Gastroesophageal sphincter (tissue), 4 donors: ENCODE data around the gene OR56B1. TPM values are rescaled to one million over a fixed set of nuclear protein-coding genes. Genes with fewer than 3 reads are reported as not detected.

ENCODE experiments used
- ATAC-seq: fragments of 150-250 bp; one replicate; pipeline ENCODE4 v1.9.1; 2016; ENCODE audit warnings: mild to moderate bottlenecking, moderate library complexity
- H3K27ac ChIP-seq, 4 donors: fragments of 200-600 bp; sonication (generic) in 3 of 4; 1 replicate in 3 of 4; 2 replicates in 1 of 4; pipeline ENCODE4 v1.5.1; 2016 to 2019
- H3K27me3 ChIP-seq: fragments of 200-600 bp; sonication (generic); one replicate; pipeline ENCODE4 v1.5.1; 2019
- H3K36me3 ChIP-seq, 2 donors: fragments of 200-600 bp; sonication (generic); one replicate each; pipeline ENCODE4 v1.5.1; 2019; ENCODE audit warnings: control low read depth in 1 of 2
- H3K4me1 ChIP-seq, 3 donors: fragments of 200-600 bp; sonication (generic); 1 replicate in 2 of 3; 2 replicates in 1 of 3; pipeline ENCODE4 v1.5.1; 2016 to 2019; ENCODE audit warnings: control low read depth in 2 of 3
- H3K4me3 ChIP-seq, 2 donors: fragments of 200-600 bp; sonication (generic); one replicate each; pipeline ENCODE4 v1.5.1; 2019; ENCODE audit warnings: mild to moderate bottlenecking in 1 of 2, moderate library complexity in 1 of 2
- H3K9me3 ChIP-seq, 3 donors: fragments of 200-600 bp; sonication (generic); one replicate each; pipeline ENCODE4 v1.5.1; 2017 to 2019; ENCODE audit warnings: control low read depth in 2 of 3
- EP300 ChIP-seq: sonication (generic); formaldehyde crosslinking; IDR thresholded peaks from one replicate; pipeline ENCODE4 v1.6.1; 2017; ENCODE audit warnings: antibody characterized with exemption, mild to moderate bottlenecking
- POLR2A ChIP-seq, 2 donors: fragments of 450-650 bp; IDR thresholded peaks; one replicate each; pipeline ENCODE4 v1.6.1; 2017; ENCODE audit warnings: antibody characterized with exemption in 2 of 2, mild to moderate bottlenecking in 2 of 2, moderate library complexity in 1 of 2
- POLR2AphosphoS5 ChIP-seq: sonication (generic); formaldehyde crosslinking; IDR thresholded peaks from one replicate; pipeline ENCODE4 v1.6.1; 2017; ENCODE audit warnings: antibody characterized with exemption
- WGBS, 2 donors: methylation state at CpG; one replicate each; pipeline ENCODE4 v1.1.5; 2018; ENCODE audit warnings: low coverage in 1 of 2; 5-methylcytosine and 5-hydroxymethylcytosine counted together
- total RNA-seq, 4 donors: library from RNA; depleted of rRNA; stranded (reverse); fragments of >200 nt; gene quantifications; one replicate each; pipeline ENCODE4 v1.1.0, GENCODE V29; 2016
- TF ChIP-seq, protein P1 (sequence below), 4 experiments: fragments of 200-600 bp in 2 of 4; fragments of 450-650 bp in 2 of 4; sonication (generic) in 1 of 4; IDR thresholded peaks; one replicate each; pipeline ENCODE4 v1.5.1; 2017 to 2019; ENCODE audit warnings: antibody characterized with exemption in 4 of 4, mild to moderate bottlenecking in 2 of 4, moderate library complexity in 2 of 4

The OR56B1 gene
- total RNA-seq, 4 donors from 2014 or later = 0.13 to 0.19 TPM; not detected in 2

GRCh38 chr11:5749836-5750235 is 13.6 kb downstream of the OR56B1 start:
- TF ChIP-seq POLR2AphosphoS5 = no peak
- TF ChIP-seq EP300 = no peak
- no peak for TF ChIP-seq POLR2A (IDR thresholded peaks at IDR 0.05)
- TF ChIP-seq, protein P1, sequence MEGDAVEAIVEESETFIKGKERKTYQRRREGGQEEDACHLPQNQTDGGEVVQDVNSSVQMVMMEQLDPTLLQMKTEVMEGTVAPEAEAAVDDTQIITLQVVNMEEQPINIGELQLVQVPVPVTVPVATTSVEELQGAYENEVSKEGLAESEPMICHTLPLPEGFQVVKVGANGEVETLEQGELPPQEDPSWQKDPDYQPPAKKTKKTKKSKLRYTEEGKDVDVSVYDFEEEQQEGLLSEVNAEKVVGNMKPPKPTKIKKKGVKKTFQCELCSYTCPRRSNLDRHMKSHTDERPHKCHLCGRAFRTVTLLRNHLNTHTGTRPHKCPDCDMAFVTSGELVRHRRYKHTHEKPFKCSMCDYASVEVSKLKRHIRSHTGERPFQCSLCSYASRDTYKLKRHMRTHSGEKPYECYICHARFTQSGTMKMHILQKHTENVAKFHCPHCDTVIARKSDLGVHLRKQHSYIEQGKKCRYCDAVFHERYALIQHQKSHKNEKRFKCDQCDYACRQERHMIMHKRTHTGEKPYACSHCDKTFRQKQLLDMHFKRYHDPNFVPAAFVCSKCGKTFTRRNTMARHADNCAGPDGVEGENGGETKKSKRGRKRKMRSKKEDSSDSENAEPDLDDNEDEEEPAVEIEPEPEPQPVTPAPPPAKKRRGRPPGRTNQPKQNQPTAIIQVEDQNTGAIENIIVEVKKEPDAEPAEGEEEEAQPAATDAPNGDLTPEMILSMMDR (IDR thresholded peaks at IDR 0.05) = no peak
- no peaks in the 10 kb centered on the region for H3K27me3 ChIP-seq
- no peak overlapping the region for H3K4me3 ChIP-seq
- H3K4me1 ChIP-seq = no peaks in the 10 kb centered on the region
- H3K36me3 ChIP-seq = no peaks in the 10 kb centered on the region
- H3K9me3 ChIP-seq = no peaks in the 10 kb centered on the region
- no peak for ATAC-seq
- WGBS, 2 donors = 74 to 76% methylated on average over 3 of the region's 3 CpGs
- H3K27ac ChIP-seq = no peak overlapping the region

GRCh38 chr11:5753943-5754342 is 17.7 kb downstream of the OR56B1 start, which contains the start of gene OR52N4:
Gene OR52N4, plus strand, starts transcription at chr11:5754243. Its CDS starts 498 bp downstream, at chr11:5754741.
- TF ChIP-seq POLR2AphosphoS5 (no peak), EP300 (no peak), POLR2A (IDR thresholded peaks at IDR 0.05) (no peak)
- TF ChIP-seq, protein P1 (IDR thresholded peaks at IDR 0.05) = no peak
- Histone ChIP-seq H3K36me3 (no peaks in the 10 kb centered on the region), H3K9me3 (no peaks in the 10 kb centered on the region), H3K4me3 (no peak within 1 kb of the TSS), H3K27ac (no peak within 1 kb of the TSS), H3K4me1 (no peaks in the 10 kb centered on the region), H3K27me3 (no peaks in the 10 kb centered on the region)
- 83 to 86% methylated on average over 1 of the region's 1 CpG for WGBS, 2 donors
- no peak for ATAC-seq

DNA sequence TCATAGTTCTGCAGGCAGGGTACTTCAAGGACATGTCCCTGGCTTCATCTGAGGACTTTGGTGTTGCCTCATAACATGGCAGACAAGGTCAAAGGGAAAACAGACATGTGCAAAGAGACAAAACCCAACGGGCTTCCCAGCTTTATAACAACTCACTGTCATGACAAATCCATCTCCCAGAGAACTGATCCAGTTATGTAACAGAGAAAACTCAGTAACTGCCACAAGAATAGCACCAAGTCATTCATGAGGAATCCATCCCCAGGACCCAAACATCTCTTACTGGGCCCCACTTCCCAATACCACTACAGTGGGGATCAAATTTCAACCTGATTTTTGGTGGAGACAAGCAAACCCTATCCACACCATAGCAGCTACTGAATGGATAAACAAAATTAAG is 30.8 kb downstream of the OR56B1 start:
- Histone ChIP-seq H3K36me3 (no peaks in the 10 kb centered on the region), H3K4me1 (no peaks in the 10 kb centered on the region), H3K9me3 (no peaks in the 10 kb centered on the region), H3K4me3 (no peak overlapping the region), H3K27me3 (no peaks in the 10 kb centered on the region), H3K27ac (no peak overlapping the region)
- 25% methylated on average over 1 of the region's 1 CpG; no CpG with 5 or more reads in 1 of the 2 donors for WGBS, 2 donors
- ATAC-seq = no peak
- TF ChIP-seq EP300 (no peak), POLR2AphosphoS5 (no peak), POLR2A (IDR thresholded peaks at IDR 0.05) (no peak)
- TF ChIP-seq, protein P1 (IDR thresholded peaks at IDR 0.05) = no peak

DNA sequence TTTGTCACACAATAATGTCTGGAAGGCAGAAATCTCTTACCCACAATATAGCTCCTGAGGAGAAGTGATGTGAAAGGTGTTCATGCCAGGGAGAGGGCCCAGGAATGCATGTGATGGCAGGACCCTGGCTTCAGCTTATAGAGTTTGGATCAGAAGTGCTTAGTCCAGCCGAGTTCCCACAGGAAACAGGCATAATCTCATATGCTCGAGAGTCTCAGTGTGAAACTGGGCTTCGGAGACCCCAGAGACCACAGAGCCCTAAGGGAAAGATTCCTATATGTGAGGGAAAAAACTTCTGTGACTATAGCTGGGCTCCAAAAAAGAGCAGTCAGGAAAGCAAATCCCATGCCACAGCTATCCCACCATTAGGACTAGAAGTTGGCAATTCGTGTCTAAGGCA is 47.0 kb downstream of the OR56B1 start, which contains the start of gene OR52N5:
TSS of gene OR52N5 (minus strand) at position 101 of the 400 bp plus-strand sequence. CDS start 4,721 bp downstream, outside the sequence.
- Histone ChIP-seq H3K36me3 (no peaks in the 10 kb centered on the region), H3K9me3 (no peaks in the 10 kb centered on the region), H3K4me1 (no peaks in the 10 kb centered on the region), H3K4me3 (no peak within 1 kb of the TSS), H3K27ac (no peak within 1 kb of the TSS), H3K27me3 (no peaks in the 10 kb centered on the region)
- TF ChIP-seq EP300 (no peak), POLR2AphosphoS5 (no peak), POLR2A (IDR thresholded peaks at IDR 0.05) (no peak)
- TF ChIP-seq, protein P1 (IDR thresholded peaks at IDR 0.05) = no peak
- WGBS, 2 donors = 36 to 75% methylated on average over 1 to 4 of the region's 4 CpGs
- no peak for ATAC-seq

Other genes with a start within 250 kb of the OR56B1 start
- not detected for gene OR52D1, start 247.8 kb upstream of the OR56B1 start, total RNA-seq
- gene UBQLN3, start 226.5 kb upstream of the OR56B1 start, total RNA-seq = under 1 TPM in 3 of 4 donors, not detected in 1; 0.15 to 0.62 (median 0.40) TPM
- gene UBQLNL, start 219.7 kb upstream of the OR56B1 start, total RNA-seq = under 1 TPM in 3 of 4 donors, not detected in 1; 0.27 to 0.62 (median 0.31) TPM
- gene OR52H1, start 187.9 kb upstream of the OR56B1 start, total RNA-seq = under 1 TPM in 1 of 4 donors, not detected in 3; 0.54 TPM
- gene OR52B6, start 155.6 kb upstream of the OR56B1 start, total RNA-seq = not detected
- gene TRIM6, start 139.8 kb upstream of the OR56B1 start, total RNA-seq = 1 to 10 TPM; 1.6 to 5.6 (median 2.1) TPM
- gene TRIM34, start 111.4 kb upstream of the OR56B1 start, total RNA-seq = 1 to 10 TPM; 3.8 to 9.2 (median 4.5) TPM
- gene TRIM5, start 51.4 kb upstream of the OR56B1 start, total RNA-seq = 10 to 100 TPM in 3 of 4 donors, 1 to 10 TPM in 1; 8.9 to 21.4 (median 14.9) TPM
- gene TRIM22, start 46.7 kb upstream of the OR56B1 start, total RNA-seq = 10 to 100 TPM; 31.6 to 50.4 (median 32.1) TPM
- gene OR52N4, start 17.8 kb downstream of the OR56B1 start, total RNA-seq = under 1 TPM in 1 of 4 donors, not detected in 3; 0.40 TPM
- gene OR52N5, start 46.9 kb downstream of the OR56B1 start, total RNA-seq = under 1 TPM in 1 of 4 donors, not detected in 3; 0.67 TPM
- gene OR52N1, start 54.8 kb downstream of the OR56B1 start, total RNA-seq = under 1 TPM in 1 of 4 donors, not detected in 3; 0.13 TPM
- not detected for gene OR52N2, start 72.5 kb downstream of the OR56B1 start, total RNA-seq
- gene OR52E6, start 105.4 kb downstream of the OR56B1 start, total RNA-seq = not detected
- not detected for gene OR52E8, start 121.2 kb downstream of the OR56B1 start, total RNA-seq
- not detected for gene OR52E4, start 144.2 kb downstream of the OR56B1 start, total RNA-seq
- gene OR52E5, start 156.8 kb downstream of the OR56B1 start, total RNA-seq = not detected
- gene OR56A3, start 205.8 kb downstream of the OR56B1 start, total RNA-seq = not detected
- gene OR56A5, start 232.0 kb downstream of the OR56B1 start, total RNA-seq = not detected